Lower lobe of right lung (tissue), 2 donors: Measurements from ENCODE around the gene IFNA6. TPM values are rescaled to one million over a fixed set of nuclear protein-coding genes. Genes with fewer than 3 reads are reported as not detected.

Experiments used
- ATAC-seq, 2 donors: fragments of 200-7000 bp; cut with Tn5 transposase; one replicate each; pipeline ENCODE4 v1.9.1; 2020 to 2022; ENCODE audit warnings: mild to moderate bottlenecking in 2 of 2, moderate library complexity in 2 of 2
- DNase-seq: peaks from one replicate; pipeline ENCODE4 v3.0.0-alpha.2; 2020
- H3K27ac ChIP-seq: fragments of 200-600 bp; one replicate; pipeline ENCODE4 v1.8.0; 2022
- H3K27me3 ChIP-seq: fragments of 200-600 bp; one replicate; pipeline ENCODE4 v1.8.0; 2022; ENCODE audit warnings: low read depth
- H3K36me3 ChIP-seq: fragments of 200-600 bp; one replicate; pipeline ENCODE4 v1.8.0; 2022; ENCODE audit warnings: mild to moderate bottlenecking
- H3K4me1 ChIP-seq: fragments of 200-600 bp; one replicate; pipeline ENCODE4 v1.8.0; 2022
- H3K4me3 ChIP-seq: fragments of 200-600 bp; one replicate; pipeline ENCODE4 v1.8.0; 2022; ENCODE audit warnings: mild to moderate bottlenecking
- H3K9me3 ChIP-seq: fragments of 200-600 bp; one replicate; pipeline ENCODE4 v1.8.0; 2022
- intact Hi-C: fragments of 100-400 bp; cut with DNase I; formaldehyde crosslinking; loops from one replicate; pipeline ENCODE4 v1.11.0; 2022
- total RNA-seq: library from RNA; stranded (reverse); fragmentation: NEBNext Ultra II Directional; extraction: Animal tissue kit (Norgen Biotek cat#: 25700); gene quantifications from one replicate; pipeline ENCODE4 v1.2.1, GENCODE V29; 2021
- TF ChIP-seq, protein P1 (sequence below): fragments of 200-600 bp; IDR thresholded peaks from one replicate; pipeline ENCODE4 v1.8.0; 2022; ENCODE audit warnings: antibody characterized with exemption, mild to moderate bottlenecking
- donor health status: DM: no; HTN: yes; CAD: no; lungs with severe emphysema.

Gene IFNA6
- total RNA-seq, 1 donor from 2014 or later, result not detected

DNA sequence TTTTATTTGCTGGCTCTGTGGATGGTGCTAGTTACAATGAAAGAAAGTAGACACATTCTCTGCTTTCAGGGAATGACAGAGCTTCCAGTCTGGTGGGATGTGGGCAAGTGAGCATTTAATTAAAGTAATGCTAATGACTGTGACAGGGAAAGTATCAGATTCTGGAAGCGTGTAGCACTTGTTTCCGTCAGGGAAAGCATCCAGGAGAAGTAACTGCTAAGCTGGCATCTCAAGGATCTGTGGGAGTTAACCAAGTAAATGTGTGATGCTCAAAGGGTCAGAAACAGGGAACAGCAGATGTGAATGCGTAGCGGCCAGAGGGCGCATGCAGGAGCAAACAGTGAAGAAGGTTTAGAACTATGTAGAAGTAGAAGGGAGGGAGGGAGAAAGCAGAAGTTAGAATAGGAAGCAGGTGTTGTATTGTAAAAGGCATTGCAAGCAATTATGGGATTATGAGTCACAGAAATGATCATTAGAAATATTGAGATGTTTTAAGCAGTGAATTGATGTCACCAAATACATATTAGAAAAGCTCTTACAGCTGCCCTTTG is 27.7 kb downstream of the IFNA6 start:
- intact Hi-C loops, result loop anchor here (10.0 kb wide), 1 partner anchor 72 kb away; no protein-coding TSS in a partner anchor
- DNase-seq (no peak), ATAC-seq (no peak)
- H3K36me3 ChIP-seq, result peaks cover 20% of the 10 kb centered on the region
- H3K4me3 ChIP-seq, result no peak overlapping the region
- H3K27ac ChIP-seq, result no peak overlapping the region
- peaks cover 19% of the 10 kb centered on the region for H3K4me1 ChIP-seq
- H3K27me3 ChIP-seq, result no peaks in the 10 kb centered on the region
- TF ChIP-seq, protein P1, sequence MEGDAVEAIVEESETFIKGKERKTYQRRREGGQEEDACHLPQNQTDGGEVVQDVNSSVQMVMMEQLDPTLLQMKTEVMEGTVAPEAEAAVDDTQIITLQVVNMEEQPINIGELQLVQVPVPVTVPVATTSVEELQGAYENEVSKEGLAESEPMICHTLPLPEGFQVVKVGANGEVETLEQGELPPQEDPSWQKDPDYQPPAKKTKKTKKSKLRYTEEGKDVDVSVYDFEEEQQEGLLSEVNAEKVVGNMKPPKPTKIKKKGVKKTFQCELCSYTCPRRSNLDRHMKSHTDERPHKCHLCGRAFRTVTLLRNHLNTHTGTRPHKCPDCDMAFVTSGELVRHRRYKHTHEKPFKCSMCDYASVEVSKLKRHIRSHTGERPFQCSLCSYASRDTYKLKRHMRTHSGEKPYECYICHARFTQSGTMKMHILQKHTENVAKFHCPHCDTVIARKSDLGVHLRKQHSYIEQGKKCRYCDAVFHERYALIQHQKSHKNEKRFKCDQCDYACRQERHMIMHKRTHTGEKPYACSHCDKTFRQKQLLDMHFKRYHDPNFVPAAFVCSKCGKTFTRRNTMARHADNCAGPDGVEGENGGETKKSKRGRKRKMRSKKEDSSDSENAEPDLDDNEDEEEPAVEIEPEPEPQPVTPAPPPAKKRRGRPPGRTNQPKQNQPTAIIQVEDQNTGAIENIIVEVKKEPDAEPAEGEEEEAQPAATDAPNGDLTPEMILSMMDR, result no peak
- no peaks in the 10 kb centered on the region for H3K9me3 ChIP-seq

GRCh38 chr9:21320465-21320864 is 30.2 kb downstream of the IFNA6 start:
- intact Hi-C loops, result loop anchor here (10.0 kb wide), 1 partner anchor 74 kb away; no protein-coding TSS in a partner anchor
- Histone ChIP-seq H3K27me3 (no peaks in the 10 kb centered on the region), H3K9me3 (no peaks in the 10 kb centered on the region), H3K36me3 (peaks cover 20% of the 10 kb centered on the region), H3K4me1 (peaks cover 13% of the 10 kb centered on the region), H3K27ac (no peak overlapping the region), H3K4me3 (no peak overlapping the region)
- no peak for ATAC-seq
- TF ChIP-seq, protein P1, result no peak
- no peak for DNase-seq

GRCh38 chr9:21317956-21318923 is 32.4 kb downstream of the IFNA6 start:
- Histone ChIP-seq H3K4me1 (peaks cover 4% of the 10 kb centered on the region), H3K9me3 (no peaks in the 10 kb centered on the region), H3K27me3 (no peaks in the 10 kb centered on the region), H3K27ac (no peak overlapping the region), H3K4me3 (no peak overlapping the region), H3K36me3 (peaks cover 14% of the 10 kb centered on the region)
- intact Hi-C loops, result no loop called here
- DNase-seq (no peak), ATAC-seq (peak; percentile 64 to 83)
- TF ChIP-seq, protein P1, result peak; percentile 71

DNA sequence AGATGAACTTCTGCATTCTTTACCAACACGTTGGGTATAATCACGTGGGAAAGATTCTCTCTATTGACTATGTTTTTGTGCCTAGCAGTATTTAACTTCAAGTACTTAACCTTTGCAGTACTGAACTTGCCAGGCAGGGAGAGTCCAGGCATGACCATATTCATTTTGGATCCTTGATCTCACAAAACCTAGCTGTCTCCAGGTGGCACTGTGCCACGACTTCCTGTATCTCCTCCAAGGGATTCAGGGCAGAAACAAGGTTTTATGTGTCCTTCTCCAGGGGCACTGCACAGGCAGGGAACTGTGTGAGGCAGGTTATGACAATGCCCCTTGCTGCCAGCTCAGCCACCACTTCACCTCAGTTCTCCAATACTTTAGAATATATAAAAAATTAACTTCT is 33.8 kb downstream of the IFNA6 start:
- Histone ChIP-seq H3K4me3 (no peak overlapping the region), H3K4me1 (peaks cover 4% of the 10 kb centered on the region), H3K36me3 (peaks cover 10% of the 10 kb centered on the region), H3K27ac (no peak overlapping the region), H3K27me3 (no peaks in the 10 kb centered on the region), H3K9me3 (no peaks in the 10 kb centered on the region)
- DNase-seq (no peak), ATAC-seq (no peak)
- intact Hi-C loops, result no loop called here
- TF ChIP-seq, protein P1, result no peak

DNA sequence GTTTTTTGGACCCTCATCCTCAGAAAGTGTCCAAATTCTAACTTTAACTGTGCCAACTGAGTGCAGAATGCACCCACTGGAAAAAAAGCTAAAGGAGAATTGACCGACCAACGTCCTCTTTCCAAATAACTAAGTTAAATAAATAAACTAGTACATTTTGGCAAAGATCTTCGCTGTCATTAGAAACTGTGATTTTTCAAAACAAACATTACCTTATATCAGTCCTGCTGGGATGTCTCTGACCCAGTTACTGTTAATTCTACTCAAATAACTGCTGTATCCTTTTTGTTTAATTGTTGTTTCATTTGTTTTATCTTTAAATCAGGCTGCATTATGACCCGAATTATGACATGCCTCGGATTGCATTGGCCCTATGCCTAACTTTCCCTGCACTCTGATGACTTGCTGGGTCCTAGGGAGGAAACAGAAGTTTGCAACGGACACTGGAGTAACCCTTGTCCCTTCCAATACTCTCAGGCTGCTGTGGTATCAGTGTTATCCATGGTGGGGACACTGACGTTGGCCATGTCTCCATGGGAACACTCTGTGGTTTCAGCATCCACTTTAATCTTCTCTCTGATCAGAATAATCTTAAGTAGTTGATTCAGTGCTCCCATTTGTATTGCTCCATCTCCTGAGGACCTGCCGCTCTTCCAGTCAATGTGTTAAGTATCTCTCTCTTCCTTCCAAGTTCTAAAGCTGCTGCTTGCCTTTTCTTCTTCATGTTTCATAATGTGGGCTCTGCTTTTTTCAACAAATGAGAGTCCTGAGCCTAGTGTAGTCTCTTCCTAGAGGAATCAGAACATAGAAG is 34.5 kb downstream of the IFNA6 start:
- ATAC-seq, result no peak
- H3K27me3 ChIP-seq, result no peaks in the 10 kb centered on the region
- intact Hi-C loops, result no loop called here

More for the DNA sequence above, 34.5 kb downstream of the IFNA6 start:
- peaks cover 4% of the 10 kb centered on the region for H3K4me1 ChIP-seq
- H3K36me3 ChIP-seq, result peaks cover 9% of the 10 kb centered on the region
- TF ChIP-seq, protein P1, result no peak
- no peak overlapping the region for H3K4me3 ChIP-seq
- DNase-seq, result no peak
- no peak overlapping the region for H3K27ac ChIP-seq
- H3K9me3 ChIP-seq, result no peaks in the 10 kb centered on the region
